Right lobe of liver (tissue), 6 donors: ENCODE data around the gene GGPS1. TPM values are rescaled to one million over a fixed set of nuclear protein-coding genes. Genes with fewer than 3 reads are reported as not detected.
"Not testable (repeated sequence)": the region's sequence is repeated elsewhere in the genome, so short reads cannot be mapped to it uniquely, and the experiment has no call there.

Experiments used
- ATAC-seq, 4 donors: fragments of 200-7000 bp; cut with Tn5 transposase; one replicate each; pipeline ENCODE4 v1.9.1; 2020; ENCODE audit warnings: mild to moderate bottlenecking in 4 of 4, moderate library complexity in 4 of 4
- DNase-seq, 3 donors: peaks; one replicate each; pipeline ENCODE4 v3.0.0-alpha.2; 2020
- H3K27ac ChIP-seq, 3 donors: fragments of 200-600 bp; one replicate each; pipeline ENCODE4 v1.8.0; 2022
- H3K27me3 ChIP-seq, 2 donors: fragments of 200-600 bp; one replicate each; pipeline ENCODE4 v1.8.0; 2022
- H3K36me3 ChIP-seq, 4 donors: fragments of 200-600 bp; sonication (generic) in 1 of 4; one replicate each; pipeline versions ENCODE4 v1.5.1 to v1.8.0; 2017 to 2022; ENCODE audit warnings: control low read depth in 1 of 4
- H3K4me1 ChIP-seq, 4 donors: fragments of 200-600 bp; sonication (generic) in 1 of 4; one replicate each; pipeline versions ENCODE4 v1.5.1 to v1.8.0; 2017 to 2022; ENCODE audit warnings: control low read depth in 1 of 4
- H3K4me3 ChIP-seq, 3 donors: fragments of 200-600 bp; one replicate each; pipeline ENCODE4 v1.8.0; 2022
- H3K9me3 ChIP-seq, 4 donors: fragments of 200-600 bp; sonication (generic) in 1 of 4; one replicate each; pipeline versions ENCODE4 v1.5.1 to v1.8.0; 2017 to 2022; ENCODE audit warnings: control low read depth in 1 of 4
- POLR2A ChIP-seq: fragments of 450-650 bp; IDR thresholded peaks from one replicate; pipeline ENCODE4 v1.6.1; 2017; ENCODE audit warnings: antibody characterized with exemption, mild to moderate bottlenecking
- WGBS: methylation state at CpG from one replicate; pipeline ENCODE4 v1.1.6; 2018; ENCODE audit warnings: low coverage, low lambda C conversion rate; ENCODE audit not compliant: insufficient coverage; ENCODE audit errors: missing lambda C conversion rate; 5-methylcytosine and 5-hydroxymethylcytosine counted together
- intact Hi-C, 2 donors: fragments of 100-400 bp; cut with DNase I; formaldehyde crosslinking; loops; one replicate each; pipeline versions ENCODE4 v1.11.2 to v1.14.1; 2022
- total RNA-seq, 6 experiments: library from RNA; depleted of rRNA in 2 of 6; stranded (reverse); fragments of >200 nt in 2 of 6; fragmentation: NEBNext Ultra II Directional in 3 of 6; extraction: Animal tissue kit (Norgen Biotek cat#: 25700) in 3 of 6; gene quantifications; one replicate each; pipeline versions ENCODE4 v1.1.0 to v1.2.4, GENCODE V29; 2016 to 2023
- TF ChIP-seq, protein P1 (sequence below), 4 donors: fragments of 200-600 bp in 3 of 4; fragments of 450-650 bp in 1 of 4; IDR thresholded peaks; one replicate each; pipeline versions ENCODE4 v1.5.1 to v1.8.0; 2016 to 2022; ENCODE audit warnings: antibody characterized with exemption in 4 of 4, mild to moderate bottlenecking in 2 of 4
- donor health status: DM: no; HTN: yes; CAD: no.
- donor health status: DM: no; HTN: no; CAD: no.
- donor health status: DM: no; HTN: no; CAD: no.
- donor health status: DM: no; HTN: yes; CAD: no.
- donor health status: DM: no; HTN: yes; CAD: no.

GGPS1 gene
- total RNA-seq, 6 experiments from 2014 or later = 7.8 to 12.1 (median 10.6) TPM

DNA sequence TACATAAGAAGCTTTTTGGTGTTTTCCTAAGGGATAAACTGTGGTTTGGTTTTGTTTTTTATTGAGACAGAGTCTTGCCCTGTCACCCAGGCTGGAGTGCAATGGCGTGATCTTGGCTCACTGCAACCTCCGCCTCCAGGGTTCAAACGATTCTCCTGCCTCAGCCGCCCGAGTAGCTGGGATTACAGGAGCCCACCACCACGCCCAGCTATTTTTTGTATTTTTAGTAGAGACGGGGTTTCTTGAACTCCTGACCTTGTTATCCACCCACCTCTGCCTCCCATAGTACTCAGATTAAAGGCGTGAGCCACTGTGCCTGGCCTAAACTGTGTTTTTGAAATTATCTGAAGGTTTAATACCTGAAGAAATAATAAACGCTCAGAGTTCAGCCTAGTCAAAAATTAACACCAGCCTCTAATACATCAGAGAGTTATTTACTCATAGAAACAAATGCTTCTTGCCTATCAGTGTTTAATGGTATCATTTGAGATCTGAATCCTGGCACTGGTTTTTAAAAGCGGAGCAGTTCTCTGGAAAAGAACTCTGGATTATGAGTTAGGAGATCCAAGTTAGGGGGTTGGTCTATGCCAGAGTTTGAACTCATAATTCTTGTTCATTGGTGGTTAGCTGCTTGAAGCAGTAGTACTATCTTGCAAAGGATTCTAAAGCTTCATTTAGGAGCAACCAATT is 29.1 kb upstream of the GGPS1 start:
- no peaks in the 10 kb centered on the region for H3K36me3 ChIP-seq
- H3K4me1 ChIP-seq = peaks cover 0 to 12% (median 5%) of the 10 kb centered on the region in 4 donors
- no peaks in the 10 kb centered on the region for H3K9me3 ChIP-seq
- no peak overlapping the region for H3K27ac ChIP-seq
- WGBS = 35% methylated on average over 10 of the region's 10 CpGs
- ATAC-seq = peak; percentile 37 to 58 (median 49)
- DNase-seq = no peak
- no peak for TF ChIP-seq POLR2A
- TF ChIP-seq, protein P1, sequence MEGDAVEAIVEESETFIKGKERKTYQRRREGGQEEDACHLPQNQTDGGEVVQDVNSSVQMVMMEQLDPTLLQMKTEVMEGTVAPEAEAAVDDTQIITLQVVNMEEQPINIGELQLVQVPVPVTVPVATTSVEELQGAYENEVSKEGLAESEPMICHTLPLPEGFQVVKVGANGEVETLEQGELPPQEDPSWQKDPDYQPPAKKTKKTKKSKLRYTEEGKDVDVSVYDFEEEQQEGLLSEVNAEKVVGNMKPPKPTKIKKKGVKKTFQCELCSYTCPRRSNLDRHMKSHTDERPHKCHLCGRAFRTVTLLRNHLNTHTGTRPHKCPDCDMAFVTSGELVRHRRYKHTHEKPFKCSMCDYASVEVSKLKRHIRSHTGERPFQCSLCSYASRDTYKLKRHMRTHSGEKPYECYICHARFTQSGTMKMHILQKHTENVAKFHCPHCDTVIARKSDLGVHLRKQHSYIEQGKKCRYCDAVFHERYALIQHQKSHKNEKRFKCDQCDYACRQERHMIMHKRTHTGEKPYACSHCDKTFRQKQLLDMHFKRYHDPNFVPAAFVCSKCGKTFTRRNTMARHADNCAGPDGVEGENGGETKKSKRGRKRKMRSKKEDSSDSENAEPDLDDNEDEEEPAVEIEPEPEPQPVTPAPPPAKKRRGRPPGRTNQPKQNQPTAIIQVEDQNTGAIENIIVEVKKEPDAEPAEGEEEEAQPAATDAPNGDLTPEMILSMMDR (IDR thresholded peaks at IDR 0.05) = no peak
- H3K27me3 ChIP-seq = no peaks in the 10 kb centered on the region
- intact Hi-C loops = no loop called here
- no peak overlapping the region for H3K4me3 ChIP-seq

DNA sequence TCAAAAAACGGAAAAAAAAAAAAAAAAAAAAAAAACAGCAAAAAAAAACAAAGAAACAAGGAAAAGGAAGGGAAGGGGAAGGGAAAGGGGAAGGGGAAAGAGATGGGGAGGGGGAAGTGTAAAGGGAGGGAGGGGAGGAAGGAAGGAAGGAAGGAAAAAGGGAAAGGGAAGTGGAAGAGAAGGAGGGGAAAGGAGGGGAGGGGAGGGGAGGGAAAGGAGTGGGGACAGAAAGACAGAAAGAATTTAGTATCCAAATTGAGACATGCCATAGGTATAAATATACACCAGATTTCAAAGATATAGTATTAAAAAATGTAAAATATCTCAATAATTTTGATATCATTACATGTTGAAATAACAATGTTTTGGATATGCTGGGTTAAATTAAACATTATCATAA is 26.2 kb upstream of the GGPS1 start:
- DNase-seq (no peak), ATAC-seq (no peak)
- TF ChIP-seq POLR2A = no peak
- TF ChIP-seq, protein P1 (IDR thresholded peaks at IDR 0.05) = no peak
- H3K36me3 ChIP-seq = no peaks in the 10 kb centered on the region
- intact Hi-C loops = no loop called here
- no peaks in the 10 kb centered on the region for H3K27me3 ChIP-seq
- no peak overlapping the region for H3K4me3 ChIP-seq
- no peaks in the 10 kb centered on the region for H3K9me3 ChIP-seq
- peaks cover 0 to 19% (median 5%) of the 10 kb centered on the region in 4 donors for H3K4me1 ChIP-seq
- WGBS = 64% methylated on average over 1 of the region's 1 CpG
- no peak overlapping the region for H3K27ac ChIP-seq

DNA sequence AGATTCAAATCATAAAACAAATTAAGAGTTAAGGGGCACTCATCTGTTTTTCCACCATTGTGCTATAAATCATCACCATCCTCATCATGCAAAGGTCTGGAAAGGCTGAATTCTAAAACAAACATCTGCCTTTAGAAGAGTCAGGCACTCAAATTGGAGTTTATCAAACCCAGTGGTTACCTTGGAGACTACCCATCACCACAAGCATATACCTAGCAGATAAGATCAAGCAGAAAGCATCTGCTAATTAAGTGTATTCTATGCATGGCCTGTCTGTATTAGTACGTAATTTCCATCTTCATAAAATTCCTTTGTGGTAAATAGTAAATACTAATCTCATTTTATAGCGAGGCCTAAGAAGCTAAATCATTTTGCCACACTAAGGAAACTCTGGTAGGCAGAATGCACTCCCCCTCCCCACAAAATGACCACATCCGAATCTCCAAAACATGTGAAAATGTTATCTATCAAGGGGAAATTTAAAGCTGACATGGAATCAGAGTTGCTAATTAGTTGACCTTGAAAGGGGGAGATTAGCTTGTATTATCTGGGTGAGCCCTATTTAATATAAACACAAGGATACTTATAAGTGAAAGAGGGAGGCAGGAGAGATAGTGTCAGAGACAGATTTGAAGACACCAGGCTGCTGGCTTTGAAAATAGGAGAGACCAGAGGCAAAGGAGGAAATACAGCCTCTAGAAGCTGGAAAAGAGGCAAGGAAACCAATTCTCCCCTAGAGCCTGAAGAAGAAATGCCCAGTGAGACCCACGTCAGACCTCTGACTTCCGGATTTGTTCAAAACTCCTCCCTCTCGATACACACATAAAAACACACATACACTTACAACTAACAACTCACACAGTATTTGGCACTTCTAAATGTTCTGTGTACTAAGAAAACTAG is 23.6 kb upstream of the GGPS1 start:
- Histone ChIP-seq H3K4me1 (peaks cover 0 to 18% (median 4%) of the 10 kb centered on the region in 4 donors), H3K27me3 (no peaks in the 10 kb centered on the region), H3K4me3 (no peak overlapping the region), H3K27ac (no peak overlapping the region), H3K36me3 (no peaks in the 10 kb centered on the region), H3K9me3 (no peaks in the 10 kb centered on the region)
- ATAC-seq = peak; percentile 26 to 51 (median 33)
- DNase-seq = no peak
- 49% methylated on average over 6 of the region's 6 CpGs for WGBS
- TF ChIP-seq, protein P1 (IDR thresholded peaks at IDR 0.05) = no peak
- no peak for TF ChIP-seq POLR2A
- intact Hi-C loops = no loop called here

DNA sequence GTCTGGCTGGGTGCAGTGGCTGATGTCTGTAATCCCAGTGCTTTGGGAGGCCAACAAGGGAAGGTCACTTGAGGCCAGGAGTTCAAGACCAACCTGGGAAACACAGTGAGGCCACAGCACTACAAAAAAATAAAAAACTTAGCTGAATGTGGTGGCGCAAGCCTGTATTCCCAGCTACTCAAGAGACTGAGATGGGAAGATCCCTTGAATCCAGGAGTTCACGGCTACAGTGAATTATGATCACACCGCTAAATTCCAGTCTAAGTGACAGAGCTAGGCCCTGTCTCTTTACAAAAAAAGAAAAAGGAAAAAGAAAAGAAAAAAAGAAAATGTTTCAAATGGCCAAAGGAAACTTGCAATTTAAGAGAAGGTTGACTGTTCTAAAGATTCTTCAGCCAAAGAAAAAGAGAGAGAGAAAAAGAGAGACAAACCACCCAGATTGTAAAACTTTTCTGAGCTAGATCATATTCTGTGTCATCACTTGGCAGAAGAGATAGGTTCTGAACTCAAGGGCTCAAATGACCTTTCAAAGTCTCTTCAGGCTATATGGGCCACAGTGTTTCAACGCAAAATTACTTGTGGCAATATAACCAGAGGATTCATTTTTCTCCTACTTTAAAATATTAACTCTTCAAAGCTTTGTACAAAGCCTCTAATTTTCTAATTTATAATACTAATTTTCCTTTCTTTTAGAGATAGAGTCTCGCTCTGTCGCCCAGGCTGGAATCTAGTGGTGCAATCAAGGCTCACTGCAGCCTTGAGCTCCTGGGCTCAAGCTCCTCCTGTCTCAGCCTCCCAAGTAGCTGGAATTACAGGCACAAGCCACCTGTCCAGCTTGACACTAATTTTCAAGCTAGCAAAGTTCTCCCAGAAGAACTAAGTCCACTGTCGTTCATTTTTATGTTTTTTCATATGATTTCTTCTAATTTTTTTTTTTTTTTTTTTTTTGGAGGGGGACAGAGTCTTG is 20.9 kb upstream of the GGPS1 start:
- Histone ChIP-seq H3K27me3 (no peaks in the 10 kb centered on the region), H3K27ac (no peak overlapping the region), H3K4me3 (no peak overlapping the region), H3K36me3 (no peaks in the 10 kb centered on the region), H3K9me3 (no peaks in the 10 kb centered on the region), H3K4me1 (peaks cover 0 to 22% (median 0%) of the 10 kb centered on the region in 4 donors)
- TF ChIP-seq, protein P1 (IDR thresholded peaks at IDR 0.05) = no peak
- no peak for TF ChIP-seq POLR2A
- peak; percentile 16 to 71 (median 42) for ATAC-seq
- DNase-seq = no peak
- intact Hi-C loops = no loop called here
- WGBS = 80% methylated on average over 7 of the region's 7 CpGs

DNA sequence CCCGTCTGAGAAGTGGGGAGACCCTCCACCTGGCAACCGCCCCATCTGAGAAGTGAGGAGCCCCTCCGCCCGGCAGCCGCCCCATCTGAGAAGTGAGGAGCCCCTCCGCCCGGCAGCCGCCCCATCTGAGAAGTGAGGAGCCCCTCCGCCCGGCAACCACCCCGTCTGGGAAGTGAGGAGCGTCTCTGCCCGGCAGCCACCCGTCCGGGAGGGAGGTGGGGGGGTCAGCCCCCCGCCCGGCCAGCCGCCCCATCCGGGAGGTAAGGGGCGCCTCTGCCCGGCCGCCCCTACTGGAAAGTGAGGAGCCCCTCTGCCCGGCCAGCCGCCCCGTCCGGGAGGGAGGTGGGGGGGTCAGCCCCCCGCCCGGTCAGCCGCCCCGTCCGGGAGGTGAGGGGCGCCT is 19.2 kb upstream of the GGPS1 start:
- no CpG with 5 or more reads among the region's 32 CpGs for WGBS
- intact Hi-C loops, H3K9me3 ChIP-seq, H3K27ac ChIP-seq, H3K4me3 ChIP-seq, H3K36me3 ChIP-seq, ATAC-seq, H3K27me3 ChIP-seq, DNase-seq: not testable (repeated sequence)
- peaks cover 0 to 22% (median under 1%) of the 10 kb centered on the region in 4 donors for H3K4me1 ChIP-seq
